VCaP (cell line): Measurements from ENCODE around the gene GDF9.

ENCODE experiments used
- H3K27ac ChIP-seq: fragments of 450-650 bp; 2 replicates; pipeline ENCODE4 v1.5.1; 2017
- CTCF ChIP-seq: fragments of 450-650 bp; conservative IDR thresholded peaks from 2 replicates; pipeline ENCODE4 v1.5.1; 2017; ENCODE audit warnings: mild to moderate bottlenecking, moderate library complexity

GDF9 gene

GRCh38 chr5:132823481-132824050, 42.7 kb downstream of the GDF9 start:
- TF ChIP-seq CTCF: no peak
- H3K27ac ChIP-seq: no peak overlapping the region

GRCh38 chr5:132822650-132823480, 43.4 kb downstream of the GDF9 start:
- H3K27ac ChIP-seq: no peak overlapping the region
- TF ChIP-seq CTCF: no peak

GRCh38 chr5:132821791-132822190, 44.5 kb downstream of the GDF9 start:
- TF ChIP-seq CTCF: no peak
- H3K27ac ChIP-seq: no peak overlapping the region

- no peak overlapping the region for H3K27ac ChIP-seq
- no peak for TF ChIP-seq CTCF
These were observed 44.9 kb downstream of the GDF9 start for GRCh38 chr5:132821350-132821749.

- no peak overlapping the region for H3K27ac ChIP-seq
- TF ChIP-seq CTCF: peak; percentile 87
These were observed 46.0 kb downstream of the GDF9 start for GRCh38 chr5:132820162-132820754.

- H3K27ac ChIP-seq: no peak overlapping the region
- TF ChIP-seq CTCF: no peak
These were observed 46.8 kb downstream of the GDF9 start for GRCh38 chr5:132819468-132819867.

GRCh38 chr5:132817011-132817410, 49.3 kb downstream of the GDF9 start:
- H3K27ac ChIP-seq: no peak overlapping the region
- TF ChIP-seq CTCF: no peak
